ENCODE measurements around the gene CNBD2.

GRCh38 chr20:35953387-35954199 is 14.8 kb upstream of the CNBD2 start:
- no peak; the same call in 1 of the 2 replicates for TF ChIP-seq POLR2AphosphoS5 (IDR thresholded peaks at IDR 0.05; ENCODE audit: low read depth, low read length)
- no peak; the same call in 1 of the 2 replicates for TF ChIP-seq POLR2A (IDR thresholded peaks at IDR 0.05; ENCODE audit: low read depth, low read length)
- no peak for TF ChIP-seq TAF1 (IDR thresholded peaks at IDR 0.05; ENCODE audit: borderline replicate concordance, low read depth, low read length)

Data from GM12892 (cell line).